Measurements from ENCODE around the gene DBT. TPM values are rescaled to one million over a fixed set of nuclear protein-coding genes. Genes with fewer than 3 reads are reported as not detected.
A peak's percentile ranks its signal among the peaks of the same experiment; 100 is the strongest.

DBT gene
- total and polyA plus RNA-seq, 2 experiments from 2014 or later, result 5.8 to 9.3 TPM

DNA sequence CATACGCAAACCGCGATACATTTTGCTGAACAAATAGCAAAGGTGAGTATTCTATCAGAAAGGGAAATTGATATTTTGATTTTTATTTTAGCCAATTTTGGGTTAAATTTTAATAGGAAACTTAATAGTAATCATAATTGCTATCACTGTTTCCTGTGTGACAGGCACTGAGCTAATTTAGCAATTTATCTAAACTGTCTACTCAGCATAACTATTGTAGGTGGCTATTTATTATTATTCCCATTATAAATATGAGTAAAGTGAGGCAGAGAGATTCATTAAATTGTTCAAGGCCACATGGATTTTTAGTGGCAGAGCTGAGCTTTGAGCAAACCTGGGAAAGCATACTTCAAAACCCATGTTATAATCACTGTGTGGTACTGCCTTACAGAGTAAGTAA is 37.5 kb upstream of the DBT start:
- TF ChIP-seq, protein P1, sequence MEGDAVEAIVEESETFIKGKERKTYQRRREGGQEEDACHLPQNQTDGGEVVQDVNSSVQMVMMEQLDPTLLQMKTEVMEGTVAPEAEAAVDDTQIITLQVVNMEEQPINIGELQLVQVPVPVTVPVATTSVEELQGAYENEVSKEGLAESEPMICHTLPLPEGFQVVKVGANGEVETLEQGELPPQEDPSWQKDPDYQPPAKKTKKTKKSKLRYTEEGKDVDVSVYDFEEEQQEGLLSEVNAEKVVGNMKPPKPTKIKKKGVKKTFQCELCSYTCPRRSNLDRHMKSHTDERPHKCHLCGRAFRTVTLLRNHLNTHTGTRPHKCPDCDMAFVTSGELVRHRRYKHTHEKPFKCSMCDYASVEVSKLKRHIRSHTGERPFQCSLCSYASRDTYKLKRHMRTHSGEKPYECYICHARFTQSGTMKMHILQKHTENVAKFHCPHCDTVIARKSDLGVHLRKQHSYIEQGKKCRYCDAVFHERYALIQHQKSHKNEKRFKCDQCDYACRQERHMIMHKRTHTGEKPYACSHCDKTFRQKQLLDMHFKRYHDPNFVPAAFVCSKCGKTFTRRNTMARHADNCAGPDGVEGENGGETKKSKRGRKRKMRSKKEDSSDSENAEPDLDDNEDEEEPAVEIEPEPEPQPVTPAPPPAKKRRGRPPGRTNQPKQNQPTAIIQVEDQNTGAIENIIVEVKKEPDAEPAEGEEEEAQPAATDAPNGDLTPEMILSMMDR (IDR thresholded peaks at IDR 0.05; ENCODE audit: low read depth, low read length), result no peak
- Histone ChIP-seq H3K27ac (no peak overlapping the region), H3K36me3 (peaks cover 59% of the 10 kb centered on the region), H3K4me1 (ENCODE audit: low read depth) (no peaks in the 10 kb centered on the region), H3K27me3 (no peaks in the 10 kb centered on the region), H3K4me3 (no peak overlapping the region), H3K9me3 (ENCODE audit: low read depth) (no peaks in the 10 kb centered on the region)
- DNase-seq (ENCODE audit: low read depth in 1 of 2, low spot score in 1 of 2), result no peak

DNA sequence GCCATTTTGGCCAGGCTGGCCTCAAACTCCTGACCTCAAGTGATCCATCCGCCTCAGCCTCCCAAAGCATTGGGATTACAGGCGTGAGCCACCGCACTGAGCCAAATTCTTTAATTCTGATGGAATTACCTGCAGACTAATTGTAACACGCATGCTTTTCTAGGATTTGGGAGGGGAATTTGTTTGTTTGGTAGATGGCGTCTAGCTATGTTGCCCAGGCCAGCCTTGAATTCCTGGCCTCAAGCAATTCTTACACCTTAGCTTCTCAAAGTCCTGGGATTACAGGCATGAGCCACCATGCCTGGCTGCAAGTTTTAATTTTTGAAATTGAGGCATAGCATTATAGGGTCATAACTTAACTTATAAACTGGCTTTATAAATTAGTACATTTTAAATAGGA is 35.0 kb upstream of the DBT start:
- no peak overlapping the region for H3K4me3 ChIP-seq
- H3K27ac ChIP-seq, result no peak overlapping the region
- peaks cover 13% of the 10 kb centered on the region for H3K4me1 ChIP-seq (ENCODE audit: low read depth)
- no peak for DNase-seq (ENCODE audit: low read depth in 1 of 2, low spot score in 1 of 2)
- H3K27me3 ChIP-seq, result no peaks in the 10 kb centered on the region
- H3K36me3 ChIP-seq, result peaks cover 50% of the 10 kb centered on the region
- H3K9me3 ChIP-seq (ENCODE audit: low read depth), result no peaks in the 10 kb centered on the region
- TF ChIP-seq, protein P1 (IDR thresholded peaks at IDR 0.05; ENCODE audit: low read depth, low read length), result no peak

- peaks cover 41% of the 10 kb centered on the region for H3K36me3 ChIP-seq
- TF ChIP-seq, protein P1 (IDR thresholded peaks at IDR 0.05; ENCODE audit: low read depth, low read length), result no peak
- H3K9me3 ChIP-seq (ENCODE audit: low read depth), result no peaks in the 10 kb centered on the region
- H3K4me1 ChIP-seq (ENCODE audit: low read depth), result peaks cover 13% of the 10 kb centered on the region
- no peaks in the 10 kb centered on the region for H3K27me3 ChIP-seq
- peak in 1 of 2 donors; percentile 2 for DNase-seq (ENCODE audit: low read depth in 1 of 2, low spot score in 1 of 2)
- peak overlapping the region; percentile 79 for H3K27ac ChIP-seq
- no peak overlapping the region for H3K4me3 ChIP-seq
These were observed 30.5 kb upstream of the DBT start for GRCh38 chr1:100279954-100280682.

DNA sequence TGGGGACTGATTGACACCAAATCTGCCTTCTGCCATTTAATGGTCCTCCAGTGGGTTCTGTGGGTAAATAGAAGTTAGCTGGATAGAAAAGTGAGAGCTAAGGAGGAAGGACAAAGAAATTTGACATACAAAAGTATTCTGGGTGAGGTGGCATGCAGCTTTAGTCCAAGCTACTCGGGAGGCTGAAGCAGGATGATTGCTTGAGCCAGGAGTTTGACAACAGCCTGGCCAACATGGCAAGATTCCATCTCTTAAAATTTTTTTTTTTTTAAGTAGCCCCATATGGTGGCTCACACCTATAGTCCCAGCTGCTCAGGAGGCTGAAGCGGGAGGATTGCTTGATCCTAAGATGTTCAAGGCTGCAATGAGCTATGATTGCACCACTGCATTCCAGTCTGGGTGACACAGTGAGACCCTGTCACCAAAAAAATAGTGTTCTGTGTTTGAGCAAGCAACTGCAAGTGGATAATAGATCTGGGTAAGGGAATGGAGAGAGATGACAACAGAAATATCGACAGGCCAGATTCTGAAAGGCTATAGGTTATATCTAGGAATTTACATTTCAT is 29.8 kb upstream of the DBT start:
- Histone ChIP-seq H3K4me3 (no peak overlapping the region), H3K4me1 (ENCODE audit: low read depth) (peaks cover 13% of the 10 kb centered on the region), H3K9me3 (ENCODE audit: low read depth) (no peaks in the 10 kb centered on the region), H3K36me3 (peaks cover 38% of the 10 kb centered on the region), H3K27me3 (no peaks in the 10 kb centered on the region), H3K27ac (peak overlapping the region; percentile 79)
- DNase-seq (ENCODE audit: low read depth in 1 of 2, low spot score in 1 of 2), result no peak
- TF ChIP-seq, protein P1 (IDR thresholded peaks at IDR 0.05; ENCODE audit: low read depth, low read length), result no peak

- peaks cover 13% of the 10 kb centered on the region for H3K4me1 ChIP-seq (ENCODE audit: low read depth)
- no peak overlapping the region for H3K4me3 ChIP-seq
- H3K27me3 ChIP-seq, result no peaks in the 10 kb centered on the region
- TF ChIP-seq, protein P1 (IDR thresholded peaks at IDR 0.05; ENCODE audit: low read depth, low read length), result no peak
- H3K36me3 ChIP-seq, result peaks cover 48% of the 10 kb centered on the region
- no peaks in the 10 kb centered on the region for H3K9me3 ChIP-seq (ENCODE audit: low read depth)
- no peak overlapping the region for H3K27ac ChIP-seq
- DNase-seq (ENCODE audit: low read depth in 1 of 2, low spot score in 1 of 2), result no peak
These were observed 28.2 kb upstream of the DBT start for GRCh38 chr1:100277866-100278265.
